Posterior cingulate gyrus (tissue), 11 donors: ENCODE measurements around the gene DDB1.

Experiments
- DNase-seq, 10 donors: peaks; one replicate each; pipeline versions ENCODE4 v3.0.0 to v3.0.0-alpha.2; 2020 to 2021; ENCODE audit warnings: mixed read lengths in 3 of 10
- intact Hi-C: fragments of 100-400 bp; cut with DNase I; formaldehyde crosslinking; loops from one replicate; pipeline ENCODE4 v1.15.1; 2023

Gene DDB1

GRCh38 chr11:61303725-61304124 lies 29.2 kb downstream of the DDB1 start:
- intact Hi-C loops: no loop called here
- DNase-seq: no peak

- no peak for DNase-seq
- intact Hi-C loops: no loop called here
Measured at GRCh38 chr11:61302550-61302949, 30.4 kb downstream of the DDB1 start.

GRCh38 chr11:61298663-61299244 lies 34.2 kb downstream of the DDB1 start:
- intact Hi-C loops: no loop called here
- no peak for DNase-seq

DNA sequence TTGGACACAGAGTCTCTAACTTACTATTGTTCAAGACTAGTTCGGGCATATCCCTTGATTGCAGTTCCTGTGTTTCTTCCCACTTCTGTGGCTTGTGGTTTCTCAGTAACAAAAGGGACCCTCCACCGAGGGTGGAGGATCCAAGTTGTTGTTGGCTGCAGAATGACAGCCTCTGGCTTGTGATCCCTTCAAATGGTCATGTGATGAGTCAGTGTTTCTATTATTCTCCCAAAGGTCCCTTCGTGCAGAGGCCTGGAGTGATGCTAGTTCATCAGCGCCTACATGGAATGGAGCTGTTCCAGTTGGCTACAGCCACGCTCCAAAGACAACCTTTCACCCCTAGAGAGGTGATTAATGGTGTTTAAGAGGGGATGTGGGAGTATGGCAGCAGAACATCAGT lies 35.2 kb downstream of the DDB1 start:
- intact Hi-C loops: no loop called here
- DNase-seq: no peak

- no peak for DNase-seq
- intact Hi-C loops: no loop called here
Measured at GRCh38 chr11:61297341-61297740, 35.6 kb downstream of the DDB1 start.

- intact Hi-C loops: no loop called here
- DNase-seq: no peak
Measured at GRCh38 chr11:61295596-61295926, 37.3 kb downstream of the DDB1 start.

DNA sequence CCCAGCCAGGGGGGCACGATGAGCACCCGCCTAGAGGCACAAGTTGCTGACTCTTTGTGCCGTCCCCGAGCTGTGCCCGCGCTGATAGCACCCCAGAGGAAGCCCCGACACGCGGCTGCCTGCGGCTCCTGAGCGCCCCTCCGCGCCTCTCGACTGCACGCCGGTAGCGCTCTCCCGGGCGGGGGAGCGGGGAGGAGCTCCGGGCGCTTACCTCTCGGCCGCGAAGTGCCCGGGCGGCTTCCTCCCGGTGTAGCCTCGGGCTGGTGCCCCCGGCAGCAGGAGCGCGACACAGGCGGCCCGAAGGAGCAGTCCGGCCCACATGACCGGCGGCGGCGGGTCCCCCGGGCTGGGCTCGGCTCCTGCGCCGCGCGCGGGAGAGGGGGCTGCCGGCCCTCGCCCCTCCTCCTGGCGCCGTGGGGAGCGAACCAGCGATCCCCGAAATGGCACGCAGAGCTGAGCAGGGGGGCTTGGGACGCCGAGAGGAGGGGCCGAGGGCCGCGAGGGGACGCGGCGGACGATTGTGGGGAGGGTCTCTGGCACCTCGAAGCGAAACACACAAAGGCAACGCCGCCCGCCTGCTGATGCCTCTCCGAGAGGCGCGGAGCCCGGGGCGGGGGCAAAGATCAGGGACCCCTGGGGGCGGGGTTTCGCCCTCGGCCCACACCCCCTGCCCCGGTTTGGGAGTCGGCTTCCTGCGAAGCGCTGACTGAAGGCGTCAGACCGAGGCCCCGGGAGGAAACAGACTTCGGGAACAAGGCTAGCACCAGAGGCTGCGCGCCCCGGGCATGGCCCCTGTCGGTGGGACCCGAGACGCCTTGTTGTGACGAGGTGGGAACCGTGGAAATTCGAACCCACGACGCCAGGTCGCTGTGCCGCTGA lies 37.9 kb downstream of the DDB1 start, which contains the start of gene VWCE:
VWCE (minus strand) TSS at position 600 of the 879 bp plus-strand sequence; CDS start at position 321, 279 bp downstream.
- intact Hi-C loops: no loop called here
- peak; percentile 32 to 95 (median 65) for DNase-seq

GRCh38 chr11:61293867-61294716 lies 38.8 kb downstream of the DDB1 start:
- peak in 8 of 10 donors; percentile 26 to 90 (median 43) for DNase-seq
- intact Hi-C loops: no loop called here

- peak in 1 of 10 donors; percentile 7 for DNase-seq
- intact Hi-C loops: no loop called here
Measured at GRCh38 chr11:61292356-61292755, 40.5 kb downstream of the DDB1 start.

DNA sequence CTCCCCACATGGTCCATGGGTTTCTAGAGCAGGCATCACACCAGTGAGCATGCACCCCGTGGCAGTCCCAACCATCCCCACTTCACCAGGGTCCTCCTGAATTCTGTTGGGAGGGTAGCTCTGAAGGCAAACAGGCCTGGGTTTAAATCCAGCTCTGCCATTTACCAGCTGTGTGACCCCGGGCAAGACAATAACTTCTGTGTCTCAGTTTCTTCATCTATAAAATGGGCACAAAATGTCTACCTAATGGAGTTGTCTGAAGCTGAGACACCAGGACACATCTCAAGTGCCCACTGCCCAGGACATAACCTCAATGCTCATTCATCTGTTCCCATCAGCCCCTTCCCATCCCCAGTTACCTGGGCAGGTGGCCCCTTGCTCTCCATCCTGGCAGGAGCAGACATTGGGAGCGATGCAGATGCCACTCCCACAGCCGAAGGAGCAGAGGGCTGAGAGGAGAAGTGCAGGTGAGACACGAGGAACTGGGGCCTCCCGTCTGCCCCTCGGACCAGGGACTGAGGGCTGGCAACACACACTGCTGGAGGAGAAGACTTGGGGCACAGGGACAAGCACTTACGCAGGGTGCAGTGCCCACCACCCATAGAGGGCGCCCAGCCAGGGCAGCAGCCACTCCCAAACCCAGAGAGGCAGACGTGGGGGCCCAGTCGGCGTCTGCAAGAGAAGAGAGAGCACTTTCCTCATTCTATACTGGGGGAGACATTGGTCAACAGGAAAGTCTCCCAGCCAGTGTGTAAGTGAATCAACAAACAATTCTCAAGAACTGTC lies 41.8 kb downstream of the DDB1 start:
- intact Hi-C loops: no loop called here
- no peak for DNase-seq

DNA sequence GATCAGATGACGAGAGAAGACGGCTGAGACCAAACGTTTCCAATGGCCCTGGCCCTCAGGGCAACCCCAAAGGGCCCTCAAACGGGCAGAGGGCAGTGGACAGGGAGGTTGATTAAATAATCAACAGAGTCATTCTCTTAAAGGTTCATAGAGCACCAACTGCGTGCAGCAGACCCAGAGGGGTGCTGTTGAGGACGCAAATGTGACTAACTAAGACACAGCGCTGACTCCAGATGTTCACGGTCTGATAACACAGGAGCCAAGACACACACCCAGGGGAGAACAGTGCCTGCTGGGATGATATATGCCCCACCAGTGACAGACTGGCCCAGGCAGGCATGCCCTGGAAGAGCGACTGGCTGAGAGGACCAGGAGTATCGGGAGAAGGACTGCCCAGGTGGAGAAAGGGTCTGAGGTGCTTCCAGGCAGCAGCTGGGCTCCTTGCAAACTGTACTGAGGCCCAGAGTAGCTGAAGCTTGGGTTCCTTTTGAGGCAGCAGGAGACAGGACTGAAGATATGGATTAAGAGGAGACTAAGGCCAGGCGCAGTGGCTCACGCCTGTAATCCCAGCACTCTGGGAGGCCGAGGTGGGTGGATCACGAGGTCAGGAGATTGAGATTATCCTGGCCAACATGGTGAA lies 45.4 kb downstream of the DDB1 start:
- intact Hi-C loops: no loop called here
- DNase-seq: peak in 1 of 10 donors; percentile 49

GRCh38 chr11:61283613-61284012 lies 49.3 kb downstream of the DDB1 start:
- intact Hi-C loops: no loop called here
- peak in 1 of 10 donors; percentile 50 for DNase-seq

- peak in 1 of 10 donors; percentile 50 for DNase-seq
- intact Hi-C loops: no loop called here
Measured at GRCh38 chr11:61281581-61282250, 51.2 kb downstream of the DDB1 start.

GRCh38 chr11:61280883-61281580 lies 51.9 kb downstream of the DDB1 start:
- DNase-seq: peak in 1 of 10 donors; percentile 68
- intact Hi-C loops: no loop called here

DNA sequence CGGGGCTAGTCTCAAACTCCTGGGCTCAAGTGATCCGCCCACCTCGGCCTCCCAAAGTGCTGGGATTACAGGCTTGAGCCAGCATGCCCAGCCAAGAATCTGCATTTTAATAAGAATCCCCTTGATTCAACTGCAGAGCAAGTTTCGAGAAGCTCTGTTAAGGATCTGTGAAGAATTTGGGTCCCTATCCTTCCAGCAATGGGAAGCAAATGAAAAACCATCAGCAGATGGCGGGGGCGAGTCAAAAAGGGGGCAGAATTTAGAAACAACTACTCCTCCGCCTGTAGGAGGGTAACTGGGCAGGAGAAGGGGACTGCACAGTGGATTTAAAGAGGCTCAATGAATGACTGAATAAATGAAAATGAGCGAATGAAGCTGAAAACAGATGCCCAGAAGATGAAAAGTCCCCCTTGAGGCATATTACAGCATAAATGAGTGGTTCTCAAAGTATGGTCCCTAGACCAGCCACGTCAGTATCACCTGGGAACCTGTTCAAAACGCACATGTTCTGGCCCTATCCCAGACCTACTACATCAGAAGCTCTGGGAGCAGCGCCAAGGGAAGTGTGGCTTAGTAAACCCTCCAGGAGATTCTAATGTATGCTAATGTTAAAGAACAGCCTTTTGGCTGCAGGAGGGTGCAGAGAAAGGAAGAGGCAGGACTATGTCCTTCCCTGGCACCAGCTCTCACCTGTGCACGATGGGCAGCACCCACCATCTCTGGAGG lies 52.8 kb downstream of the DDB1 start:
- intact Hi-C loops: no loop called here
- peak in 3 of 10 donors; percentile 21 to 55 (median 42) for DNase-seq

DNA sequence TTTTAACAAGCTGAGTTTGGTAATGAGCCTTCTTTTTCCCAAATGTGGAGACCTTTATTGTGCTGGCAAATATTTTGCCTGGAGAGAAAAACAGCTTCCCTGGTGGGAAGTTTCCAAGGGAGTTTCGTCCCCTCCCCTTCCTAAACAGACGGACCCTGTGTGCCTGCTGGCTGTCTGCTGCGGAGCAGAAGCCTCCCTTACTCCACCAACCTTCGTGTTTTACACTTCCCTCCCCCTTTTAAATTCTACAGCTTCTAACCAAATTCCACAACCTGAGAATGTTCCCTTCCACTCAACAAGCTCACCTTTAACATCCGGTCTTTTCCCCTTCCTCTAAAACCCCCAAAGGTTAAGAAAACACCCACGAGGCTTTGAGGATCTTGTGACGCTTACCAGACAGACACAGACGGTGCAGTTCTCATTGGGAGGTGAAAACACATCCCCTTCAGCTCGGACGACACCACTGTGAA lies 54.9 kb downstream of the DDB1 start:
- intact Hi-C loops: no loop called here

DNA sequence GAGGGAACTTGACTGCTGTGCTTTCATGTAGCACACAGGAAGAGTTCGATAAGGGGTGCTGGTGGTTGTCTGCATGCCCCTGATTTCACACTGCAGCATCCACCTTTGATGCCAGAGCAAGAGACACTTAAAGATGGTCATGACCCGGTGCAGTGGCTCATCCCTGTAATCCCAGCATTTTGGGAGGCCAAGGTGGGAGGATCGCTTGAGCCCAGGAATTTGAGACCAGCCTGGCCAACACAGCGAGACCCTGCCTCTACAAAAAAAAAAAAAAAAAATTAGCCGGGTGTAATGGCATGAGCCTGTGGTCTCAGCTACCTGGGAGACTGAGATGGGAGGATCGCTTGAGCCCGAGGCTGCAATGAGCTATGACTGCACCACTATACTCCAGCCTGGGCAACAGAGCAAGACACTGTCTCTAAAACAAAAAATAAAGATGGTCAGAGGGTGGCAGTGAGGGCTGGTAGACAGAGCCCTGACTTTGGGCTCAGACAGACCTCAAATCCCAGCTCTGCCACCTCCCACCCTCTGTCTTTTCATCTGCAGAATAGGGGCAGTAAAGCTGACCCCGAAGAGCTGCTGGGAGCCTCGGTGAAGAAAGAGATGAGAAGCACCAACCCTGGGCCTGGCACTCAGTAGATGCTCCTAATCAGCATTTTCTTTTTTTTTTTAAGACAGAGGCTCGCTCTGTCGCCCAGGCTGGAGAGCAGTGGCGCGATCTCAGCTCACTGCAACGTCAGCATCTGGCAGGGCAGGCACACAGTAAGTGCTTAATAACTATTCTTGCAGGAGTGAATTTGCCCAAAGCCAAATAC lies 55.5 kb downstream of the DDB1 start:
- DNase-seq: peak in 1 of 10 donors; percentile 77
- intact Hi-C loops: no loop called here

More for the DNA sequence above, 54.9 kb downstream of the DDB1 start:
- no peak for DNase-seq
